B cell (primary cell): ENCODE data around the gene DEAF1. TPM values are rescaled to one million over a fixed set of nuclear protein-coding genes. Genes with fewer than 3 reads are reported as not detected.

Source experiments
- ATAC-seq: fragments of 200-7000 bp; cut with Tn5 transposase; one replicate; pipeline ENCODE4 v1.10.0; 2021; ENCODE audit warnings: low read depth, mild to moderate bottlenecking, moderate number of reproducible peaks, moderate library complexity
- CTCF ChIA-PET: fragments of 350-600 bp; sonication (Branson Sonifier 250); formaldehyde crosslinking; loops from one replicate; lab custom pipeline; 2021; ENCODE audit warnings: antibody characterized with exemption, inconsistent platforms; lab: Charles Lee
- POLR2A ChIA-PET: fragments of 350-600 bp; sonication (Branson Sonifier 250); formaldehyde crosslinking; loops from one replicate; lab custom pipeline; 2021; ENCODE audit warnings: antibody characterized with exemption; lab: Charles Lee
- DNase-seq: peaks from one replicate; pipeline ENCODE4 v3.0.0; 2013
- H2AFZ ChIP-seq: 2 replicates; pipeline ENCODE4 v1.6.1; 2012; ENCODE audit warnings: mild to moderate bottlenecking, low read depth, low read length; ENCODE audit not compliant: insufficient read depth, poor library complexity, severe bottlenecking
- H3K27ac ChIP-seq, 2 donors: 1 replicate in 1 of 2; 2 replicates in 1 of 2; pipeline ENCODE4 v1.5.1; 2012 to 2013; ENCODE audit warnings: low read length in 2 of 2, mild to moderate bottlenecking in 2 of 2, moderate library complexity in 1 of 2
- H3K27me3 ChIP-seq, 4 experiments: fragments of 200-600 bp in 1 of 4; sonication (generic) in 1 of 4; replicated peaks in 1 of 4; 1 replicate in 2 of 4; 2 replicates in 2 of 4; pipeline versions ENCODE4 v1.6.1 to v1.7.0; 2013 to 2016; ENCODE audit warnings: low read length in 3 of 4, mild to moderate bottlenecking in 2 of 4, mixed read lengths in 1 of 4, moderate library complexity in 1 of 4; ENCODE audit not compliant: insufficient read depth in 4 of 4, control insufficient read depth in 3 of 4; ENCODE audit errors: control extremely low read depth in 1 of 4
- H3K36me3 ChIP-seq, 2 experiments: replicated peaks in 1 of 2; 1 replicate in 1 of 2; 2 replicates in 1 of 2; pipeline versions ENCODE4 v1.6.1 to v1.7.1; 2013; ENCODE audit warnings: low read length in 1 of 2; ENCODE audit not compliant: insufficient read depth in 2 of 2, control insufficient read depth in 1 of 2; ENCODE audit errors: control extremely low read depth in 1 of 2, extremely low read depth in 1 of 2
- H3K4me1 ChIP-seq, 2 donors: fragments of 200-600 bp in 1 of 2; sonication (generic) in 1 of 2; 1 replicate in 1 of 2; 2 replicates in 1 of 2; pipeline versions ENCODE4 v1.5.1 to v1.6.1; 2013 to 2017; ENCODE audit warnings: low read length in 2 of 2; ENCODE audit not compliant: control insufficient read depth in 2 of 2, insufficient read depth in 2 of 2
- H3K4me2 ChIP-seq: replicated peaks from 2 replicates; pipeline ENCODE3; 2012; ENCODE audit warnings: mild to moderate bottlenecking, low read depth, low read length; ENCODE audit not compliant: poor library complexity, severe bottlenecking
- H3K4me3 ChIP-seq, 5 experiments: fragments of 200-600 bp in 1 of 5; sonication (generic) in 1 of 5; 1 replicate in 3 of 5; 2 replicates in 2 of 5; pipeline versions ENCODE4 v1.5.1 to v1.7.0; 2011 to 2016; ENCODE audit warnings: low read length in 4 of 5, mild to moderate bottlenecking in 4 of 5, low read depth in 2 of 5, control low read depth in 1 of 5, moderate library complexity in 1 of 5; ENCODE audit not compliant: insufficient read depth in 1 of 5; ENCODE audit errors: control extremely low read depth in 1 of 5, extremely low read depth in 1 of 5
- H3K79me2 ChIP-seq: fragments of 200-600 bp; sonication (generic); one replicate; pipeline ENCODE4 v1.6.0; 2016; ENCODE audit warnings: low read length; ENCODE audit not compliant: control insufficient read depth, insufficient read depth
- H3K9ac ChIP-seq: fragments of 200-600 bp; sonication (generic); 2 replicates; pipeline ENCODE4 v1.6.1; 2017; ENCODE audit warnings: mild to moderate bottlenecking, low read length, moderate library complexity
- H3K9me3 ChIP-seq, 3 donors: one replicate each; pipeline versions ENCODE4 v1.6.1 to v1.7.1; 2013; ENCODE audit warnings: low read length in 2 of 3; ENCODE audit not compliant: control insufficient read depth in 2 of 3, insufficient read depth in 1 of 3; ENCODE audit errors: control extremely low read depth in 1 of 3
- H4K20me1 ChIP-seq: 2 replicates; pipeline ENCODE4 v1.6.0; 2012; ENCODE audit warnings: mild to moderate bottlenecking, low read length; ENCODE audit not compliant: insufficient read depth, control insufficient read depth, poor library complexity, severe bottlenecking
- H3K27ac Mint-ChIP-seq: one replicate; pipeline ENCODE4 v1.8.0; 2021; ENCODE audit warnings: mixed read lengths
- H3K27me3 Mint-ChIP-seq: one replicate; pipeline ENCODE4 v1.8.0; 2021; ENCODE audit warnings: mixed read lengths
- H3K4me1 Mint-ChIP-seq: one replicate; pipeline ENCODE4 v1.8.0; 2021; ENCODE audit warnings: mixed read lengths
- H3K4me3 Mint-ChIP-seq: one replicate; pipeline ENCODE4 v1.8.0; 2021; ENCODE audit warnings: mixed read lengths
- H3K9me3 Mint-ChIP-seq: one replicate; pipeline ENCODE4 v1.8.0; 2022; ENCODE audit warnings: mixed read lengths; ENCODE audit not compliant: insufficient read depth
- CTCF ChIP-seq: fragments of 200-600 bp; IDR thresholded peaks from one replicate; pipeline ENCODE4 v1.8.0; 2022; ENCODE audit warnings: antibody characterized with exemption, mild to moderate bottlenecking
- EZH2 ChIP-seq: IDR thresholded peaks from 2 replicates; pipeline ENCODE4 v1.6.1; 2012; ENCODE audit warnings: borderline replicate concordance, low read depth, mild to moderate bottlenecking, moderate library complexity, low read length; ENCODE audit not compliant: insufficient read depth, poor library complexity, severe bottlenecking
- WGBS: methylation state at CpG from one replicate; pipeline ENCODE4 v1.1.5; 2013; ENCODE audit warnings: missing lambda C conversion rate; ENCODE audit not compliant: insufficient coverage; 5-methylcytosine and 5-hydroxymethylcytosine counted together
- intact Hi-C: fragments of 100-400 bp; cut with micrococcal nuclease; formaldehyde crosslinking; loops from one replicate; pipeline ENCODE4 v1.10.0; 2022
- polyA plus RNA-seq: library from polyadenylated mRNA; depleted of rRNA; stranded (reverse); fragments of >200 nt; gene quantifications from 2 replicates; pipeline ENCODE4 v1.2.3, GENCODE V29; 2012
- total RNA-seq, 2 donors: library from RNA; stranded (reverse); fragments of 120-200 nt in 1 of 2; gene quantifications; 1 replicate in 1 of 2; 2 replicates in 1 of 2; pipeline versions ENCODE4 v1.2.3 to v1.2.4, GENCODE V29; 2013 to 2022

Gene DEAF1
- total and polyA plus RNA-seq, 2 donors (not counting 1 experiment from before 2014, with no cell fraction given): 31.8 to 53.6 TPM

GRCh38 chr11:724778-725386, 29.9 kb upstream of the DEAF1 start:
- ChIA-PET CTCF (interaction anchor here (0.5 to 8.2 kb wide), 10 partner anchors 19 to 205 kb away, joined by 4 to 104 read pairs (median 6); partner anchors contain the start of genes DEAF1, LRRC56 and TMEM80), POLR2A (interaction anchor here (8.2 kb wide), 1 partner anchor 30 kb away, joined by 105 read pairs; the partner anchor contains the start of genes DEAF1 and TMEM80)
- H3K4me3 ChIP-seq: no peak overlapping the region
- ATAC-seq: no peak
- H3K79me2 ChIP-seq: no peaks in the 10 kb centered on the region
- intact Hi-C loops: loop anchor here (5.0 to 10.0 kb wide), 3 partner anchors 72 to 188 kb away; partner anchors contain the start of genes HRAS, IRF7, LRRC56 and SLC25A22
- Mint-ChIP-seq H3K27me3 (peaks cover 4% of the 10 kb centered on the region), H3K27ac (no peak overlapping the region), H3K4me1 (peaks cover 28% of the 10 kb centered on the region), H3K4me3 (peak overlapping the region; percentile 74), H3K9me3 (no peaks in the 10 kb centered on the region)
- H2AFZ ChIP-seq: no peak overlapping the region
- 89% methylated on average over 14 of the region's 18 CpGs for WGBS
- H3K9ac ChIP-seq: no peak overlapping the region
- H3K27ac ChIP-seq: no peak overlapping the region
- peaks cover 34 to 56% of the 10 kb centered on the region in 2 donors for H3K4me1 ChIP-seq
- no peak for TF ChIP-seq CTCF
- TF ChIP-seq EZH2: no peak
- H3K27me3 ChIP-seq: peaks cover 0 to 47% (median 2%) of the 10 kb centered on the region in 4 experiments
- H3K4me2 ChIP-seq: peak overlapping the region; percentile 94
- no peak for DNase-seq
- no peaks in the 10 kb centered on the region for H3K9me3 ChIP-seq
- H4K20me1 ChIP-seq: peaks cover 9% of the 10 kb centered on the region
- H3K36me3 ChIP-seq: no peaks in the 10 kb centered on the region
